Measurements from ENCODE around the gene SLCO1B3.

- no peak for TF ChIP-seq CTCF (IDR thresholded peaks at IDR 0.05; ENCODE audit: low read length)
- TF ChIP-seq EZH2 (IDR thresholded peaks at IDR 0.05; ENCODE audit: borderline replicate concordance, low read length): no peak
These were observed 19.4 kb downstream of the SLCO1B3 start for GRCh38 chr12:20829919-20830318.

Data from OCI-LY1 (cell line).